Fibroblast of lung (primary cell): ENCODE data around the gene NKG7. TPM values are rescaled to one million over a fixed set of nuclear protein-coding genes. Genes with fewer than 3 reads are reported as not detected.

ENCODE experiments used
- DNase-seq, 2 donors: peaks; one replicate each; pipeline versions ENCODE4 v3.0.0 to v3.0.0-alpha.2; 2010; ENCODE audit warnings: low read depth in 2 of 2
- H2AFZ ChIP-seq: 2 replicates; pipeline ENCODE4 v1.5.1; 2012; ENCODE audit warnings: low read length, control low read depth, inconsistent platforms
- H3K27ac ChIP-seq: 2 replicates; pipeline ENCODE4 v1.5.1; 2011; ENCODE audit warnings: low read length, control low read depth; ENCODE audit not compliant: insufficient read depth
- H3K27me3 ChIP-seq: 2 replicates; pipeline ENCODE4 v1.5.1; 2011; ENCODE audit warnings: mild to moderate bottlenecking, low read length; ENCODE audit not compliant: control insufficient read depth, insufficient read depth
- H3K36me3 ChIP-seq: 2 replicates; pipeline ENCODE4 v1.5.1; 2011; ENCODE audit warnings: low read length; ENCODE audit not compliant: control insufficient read depth, insufficient read depth
- H3K4me1 ChIP-seq: 2 replicates; pipeline ENCODE4 v1.5.1; 2011; ENCODE audit warnings: low read length; ENCODE audit not compliant: control insufficient read depth, insufficient read depth; ENCODE audit errors: extremely low read depth
- H3K4me2 ChIP-seq: 2 replicates; pipeline ENCODE4 v1.5.1; 2011; ENCODE audit warnings: low read length, control low read depth; ENCODE audit not compliant: insufficient read depth; ENCODE audit errors: extremely low read depth
- H3K4me3 ChIP-seq, 4 experiments: fragments of 200-600 bp in 1 of 4; sonication (generic) in 1 of 4; replicated peaks in 1 of 4; 2 replicates each; pipeline ENCODE4 v1.5.1; 2011 to 2016; ENCODE audit warnings: low read length in 4 of 4, low read depth in 3 of 4, mild to moderate bottlenecking in 3 of 4, control low read depth in 2 of 4, inconsistent platforms in 1 of 4, mixed read lengths in 1 of 4; ENCODE audit not compliant: insufficient read depth in 1 of 4; ENCODE audit errors: control extremely low read depth in 1 of 4
- H3K79me2 ChIP-seq: 2 replicates; pipeline ENCODE4 v1.5.1; 2012; ENCODE audit warnings: mild to moderate bottlenecking, low read length, inconsistent platforms; ENCODE audit not compliant: control insufficient read depth, insufficient read depth
- H3K9ac ChIP-seq: 2 replicates; pipeline ENCODE4 v1.5.1; 2011; ENCODE audit warnings: mild to moderate bottlenecking, low read length, control low read depth; ENCODE audit not compliant: insufficient read depth
- H3K9me3 ChIP-seq: 2 replicates; pipeline ENCODE4 v1.5.1; 2012; ENCODE audit warnings: low read depth, low read length; ENCODE audit not compliant: control insufficient read depth, insufficient read depth
- H4K20me1 ChIP-seq: 2 replicates; pipeline ENCODE4 v1.5.1; 2011; ENCODE audit warnings: low read length; ENCODE audit not compliant: control insufficient read depth, insufficient read depth; ENCODE audit errors: extremely low read depth
- EZH2 ChIP-seq: IDR thresholded peaks from 2 replicates; pipeline ENCODE4 v1.5.1; 2012; ENCODE audit warnings: low read length, control low read depth, mild to moderate bottlenecking; ENCODE audit errors: missing control alignments
- polyA plus RNA-seq, 2 donors: library from polyadenylated mRNA; depleted of rRNA in 1 of 2; stranded (reverse) in 1 of 2; unstranded in 1 of 2; fragments of >200 nt; gene quantifications; 2 replicates each; pipeline ENCODE4 v1.2.1, GENCODE V29; 2011 to 2012; ENCODE audit warnings: missing spikeins in 1 of 2
- total RNA-seq: library from RNA; depleted of rRNA; stranded (reverse); fragments of >200 nt; gene quantifications from 2 replicates; pipeline ENCODE4 v1.2.1, GENCODE V29; 2014
- TF ChIP-seq, protein P1 (sequence below), 2 donors: IDR thresholded peaks in 1 of 2; conservative IDR thresholded peaks in 1 of 2; 1 replicate in 1 of 2; 2 replicates in 1 of 2; pipeline ENCODE4 v1.5.1; 2011 to 2012; ENCODE audit warnings: low read length in 2 of 2, control low read depth in 1 of 2, inconsistent platforms in 1 of 2, low read depth in 1 of 2, mild to moderate bottlenecking in 1 of 2

NKG7 gene
- total and polyA plus RNA-seq, 2 donors (not counting 1 experiment from before 2014, with no cell fraction given): not detected

DNA sequence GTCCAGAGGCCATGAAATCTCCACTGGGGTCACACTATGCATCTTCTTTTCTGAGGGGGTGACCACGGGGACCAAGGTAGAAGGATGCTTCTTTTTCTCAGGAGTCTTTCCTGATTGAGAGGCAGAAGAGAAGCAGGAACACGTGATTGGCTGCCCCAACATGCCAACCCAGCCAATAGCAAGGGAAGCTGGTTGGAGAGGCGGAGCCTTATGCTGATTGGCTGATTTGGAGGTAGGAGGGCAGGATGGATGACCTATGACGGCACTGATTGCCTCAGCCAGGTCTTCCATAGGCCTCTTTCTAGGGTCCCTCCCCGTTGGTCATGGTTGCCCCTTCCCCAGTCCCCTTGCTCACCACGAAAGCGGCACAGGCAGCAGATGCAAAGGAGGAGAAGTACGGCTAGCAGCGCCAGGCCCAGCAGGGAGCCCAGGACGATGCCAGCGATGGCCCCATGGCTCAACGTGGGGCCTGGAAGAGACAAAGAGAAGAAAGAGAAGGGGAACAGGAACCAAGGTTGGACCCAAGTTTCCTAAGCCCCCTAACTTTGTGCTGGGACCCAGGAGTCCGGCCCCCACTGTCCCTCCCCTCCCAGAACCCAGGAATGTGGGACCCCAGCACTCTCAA is 38.5 kb downstream of the NKG7 start:
- Histone ChIP-seq H3K4me1 (no peaks in the 10 kb centered on the region), H2AFZ (no peak overlapping the region), H3K4me2 (no peak overlapping the region), H3K27me3 (no peaks in the 10 kb centered on the region), H3K9ac (no peak overlapping the region), H3K36me3 (no peaks in the 10 kb centered on the region), H3K79me2 (no peaks in the 10 kb centered on the region), H4K20me1 (no peaks in the 10 kb centered on the region), H3K4me3 (no peak overlapping the region), H3K27ac (no peak overlapping the region), H3K9me3 (no peaks in the 10 kb centered on the region)
- TF ChIP-seq, protein P1, sequence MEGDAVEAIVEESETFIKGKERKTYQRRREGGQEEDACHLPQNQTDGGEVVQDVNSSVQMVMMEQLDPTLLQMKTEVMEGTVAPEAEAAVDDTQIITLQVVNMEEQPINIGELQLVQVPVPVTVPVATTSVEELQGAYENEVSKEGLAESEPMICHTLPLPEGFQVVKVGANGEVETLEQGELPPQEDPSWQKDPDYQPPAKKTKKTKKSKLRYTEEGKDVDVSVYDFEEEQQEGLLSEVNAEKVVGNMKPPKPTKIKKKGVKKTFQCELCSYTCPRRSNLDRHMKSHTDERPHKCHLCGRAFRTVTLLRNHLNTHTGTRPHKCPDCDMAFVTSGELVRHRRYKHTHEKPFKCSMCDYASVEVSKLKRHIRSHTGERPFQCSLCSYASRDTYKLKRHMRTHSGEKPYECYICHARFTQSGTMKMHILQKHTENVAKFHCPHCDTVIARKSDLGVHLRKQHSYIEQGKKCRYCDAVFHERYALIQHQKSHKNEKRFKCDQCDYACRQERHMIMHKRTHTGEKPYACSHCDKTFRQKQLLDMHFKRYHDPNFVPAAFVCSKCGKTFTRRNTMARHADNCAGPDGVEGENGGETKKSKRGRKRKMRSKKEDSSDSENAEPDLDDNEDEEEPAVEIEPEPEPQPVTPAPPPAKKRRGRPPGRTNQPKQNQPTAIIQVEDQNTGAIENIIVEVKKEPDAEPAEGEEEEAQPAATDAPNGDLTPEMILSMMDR (conservative IDR thresholded peaks at IDR 0.05 in 1 of 2, IDR thresholded peaks at IDR 0.05 in 1 of 2; ENCODE audit: low read depth in 1 of 2, low read length in 2 of 2): no peak
- no peak for TF ChIP-seq EZH2
- DNase-seq: no peak

DNA sequence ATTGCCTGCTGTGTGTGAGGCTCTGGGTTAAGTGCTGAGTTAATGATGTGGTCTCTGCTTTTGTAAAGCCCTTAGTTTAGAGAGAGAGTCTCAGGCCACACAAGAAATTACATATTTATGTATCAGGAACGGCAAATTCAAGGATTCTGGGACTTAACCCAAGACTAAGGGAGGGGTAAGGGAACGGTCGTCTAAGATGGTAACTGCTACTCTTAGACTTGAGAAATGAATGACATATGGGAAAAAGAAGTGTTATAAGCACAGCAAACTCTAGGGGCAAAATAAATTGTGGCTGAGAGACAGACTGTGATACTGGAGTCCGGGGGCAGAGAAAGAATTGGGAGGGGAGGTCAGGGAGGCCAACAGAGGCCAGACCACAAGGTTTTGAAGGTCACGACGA is 40.7 kb downstream of the NKG7 start:
- Histone ChIP-seq H3K4me2 (no peak overlapping the region), H3K9ac (no peak overlapping the region), H3K36me3 (no peaks in the 10 kb centered on the region), H3K27me3 (no peaks in the 10 kb centered on the region), H3K27ac (no peak overlapping the region), H3K4me3 (no peak overlapping the region), H3K9me3 (no peaks in the 10 kb centered on the region), H4K20me1 (no peaks in the 10 kb centered on the region), H3K4me1 (no peaks in the 10 kb centered on the region), H2AFZ (no peak overlapping the region), H3K79me2 (no peaks in the 10 kb centered on the region)
- TF ChIP-seq EZH2: no peak
- TF ChIP-seq, protein P1 (conservative IDR thresholded peaks at IDR 0.05 in 1 of 2, IDR thresholded peaks at IDR 0.05 in 1 of 2; ENCODE audit: low read depth in 1 of 2, low read length in 2 of 2): no peak
- DNase-seq: no peak

DNA sequence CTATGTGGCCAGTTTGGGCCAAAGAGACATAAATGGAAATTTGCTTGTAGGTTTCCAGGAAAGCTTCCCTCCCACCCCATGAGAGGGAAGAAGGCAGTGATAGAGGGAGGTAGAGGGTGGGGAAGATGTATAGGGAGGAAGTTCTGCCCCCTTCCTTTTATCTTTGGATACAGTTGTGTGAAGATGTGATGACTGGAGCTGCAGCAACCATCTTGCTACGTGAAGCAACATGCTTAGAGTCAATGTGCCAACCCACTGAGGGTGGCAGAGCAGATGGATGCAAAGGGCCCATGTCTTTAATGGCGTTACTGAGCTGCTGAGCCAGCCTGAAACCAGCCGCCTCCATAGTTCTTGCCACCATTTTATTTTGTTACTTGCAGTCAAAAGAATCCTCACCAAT is 41.3 kb downstream of the NKG7 start:
- Histone ChIP-seq H4K20me1 (no peaks in the 10 kb centered on the region), H3K4me1 (no peaks in the 10 kb centered on the region), H3K36me3 (no peaks in the 10 kb centered on the region), H3K4me3 (no peak overlapping the region), H3K4me2 (no peak overlapping the region), H3K9me3 (no peaks in the 10 kb centered on the region), H3K9ac (no peak overlapping the region), H3K27ac (no peak overlapping the region), H2AFZ (no peak overlapping the region), H3K27me3 (no peaks in the 10 kb centered on the region), H3K79me2 (no peaks in the 10 kb centered on the region)
- no peak for DNase-seq
- no peak for TF ChIP-seq EZH2
- TF ChIP-seq, protein P1 (conservative IDR thresholded peaks at IDR 0.05 in 1 of 2, IDR thresholded peaks at IDR 0.05 in 1 of 2; ENCODE audit: low read depth in 1 of 2, low read length in 2 of 2): no peak
